OCI-LY7 (cell line): ENCODE measurements around the gene GP1BA.

ENCODE experiments used
- CTCF ChIP-seq: fragments of 200-600 bp; sonication (generic); conservative IDR thresholded peaks from 2 replicates; pipeline ENCODE4 v1.5.1; 2014; ENCODE audit warnings: mild to moderate bottlenecking, antibody characterized with exemption, low read length, moderate library complexity, mixed read lengths
- EZH2phosphoT487 ChIP-seq: fragments of 200-600 bp; sonication (generic); IDR thresholded peaks from 2 replicates; pipeline ENCODE4 v1.6.1; 2018; ENCODE audit warnings: low read depth, borderline replicate concordance, mild to moderate bottlenecking, mixed run types, antibody characterized with exemption, low read length, moderate library complexity, mixed read lengths

DNA sequence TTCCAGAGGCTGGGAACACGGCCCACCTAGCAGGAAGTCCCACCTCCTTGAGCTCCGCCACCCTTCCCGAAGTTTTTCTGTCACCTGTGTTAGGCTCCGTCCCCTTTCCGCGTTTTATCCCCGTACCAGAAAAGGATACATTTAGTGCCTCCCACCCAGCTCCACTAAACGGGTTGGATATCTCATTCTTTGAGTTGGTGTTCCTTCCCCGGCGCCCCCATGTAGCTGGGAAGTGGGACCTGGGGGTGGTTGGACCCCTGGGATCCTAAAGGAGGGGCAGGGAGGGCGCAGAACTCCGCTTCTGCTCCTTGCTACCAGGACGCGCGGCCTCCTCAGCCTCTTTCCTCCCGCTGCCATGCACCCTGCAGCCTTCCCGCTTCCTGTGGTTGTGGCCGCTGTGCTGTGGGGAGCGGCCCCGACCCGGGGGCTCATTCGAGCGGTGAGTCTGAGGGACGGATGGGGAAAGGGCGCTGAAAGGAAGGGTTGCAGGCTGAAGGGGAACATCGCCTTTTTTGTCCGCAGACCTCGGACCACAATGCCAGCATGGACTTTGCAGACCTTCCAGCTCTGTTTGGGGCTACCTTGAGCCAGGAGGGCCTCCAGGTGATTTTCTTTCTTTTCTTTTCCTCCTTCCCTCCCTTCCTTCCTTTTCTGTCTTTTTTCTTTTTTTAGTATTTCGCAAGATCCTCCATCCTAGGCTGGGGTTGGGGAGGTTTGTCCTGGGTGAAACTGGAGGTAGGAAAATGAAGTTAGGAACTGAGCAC lies 8.7 kb downstream of the GP1BA start:
- TF ChIP-seq CTCF (no peak), EZH2phosphoT487 (no peak)
